ENCODE results near the gene COG6.

- TF ChIP-seq EZH2phosphoT487 (IDR thresholded peaks at IDR 0.05; ENCODE audit: insufficient read depth, low read depth) (no peak), EZH2 (IDR thresholded peaks at IDR 0.05; ENCODE audit: insufficient read depth, poor library complexity, severe bottlenecking) (no peak)
Measured at GRCh38 chr13:39765801-39766463, 110.5 kb downstream of the COG6 start.

Data from GM23248 (cell line).